22Rv1 (cell line): ENCODE results near the gene POC1A.

ENCODE experiments used
- H3K27ac ChIP-seq: fragments of 450-650 bp; 2 replicates; pipeline ENCODE4 v1.5.1; 2017
- ZFX ChIP-seq: fragments of 450-650 bp; IDR thresholded peaks from 2 replicates; pipeline ENCODE4 v1.6.1; 2017; ENCODE audit warnings: antibody characterized with exemption, borderline replicate concordance
- TF ChIP-seq, protein P1 (sequence below): fragments of 450-650 bp; IDR thresholded peaks from 2 replicates; pipeline ENCODE4 v1.5.1; 2017; ENCODE audit warnings: mild to moderate bottlenecking

POC1A gene

DNA sequence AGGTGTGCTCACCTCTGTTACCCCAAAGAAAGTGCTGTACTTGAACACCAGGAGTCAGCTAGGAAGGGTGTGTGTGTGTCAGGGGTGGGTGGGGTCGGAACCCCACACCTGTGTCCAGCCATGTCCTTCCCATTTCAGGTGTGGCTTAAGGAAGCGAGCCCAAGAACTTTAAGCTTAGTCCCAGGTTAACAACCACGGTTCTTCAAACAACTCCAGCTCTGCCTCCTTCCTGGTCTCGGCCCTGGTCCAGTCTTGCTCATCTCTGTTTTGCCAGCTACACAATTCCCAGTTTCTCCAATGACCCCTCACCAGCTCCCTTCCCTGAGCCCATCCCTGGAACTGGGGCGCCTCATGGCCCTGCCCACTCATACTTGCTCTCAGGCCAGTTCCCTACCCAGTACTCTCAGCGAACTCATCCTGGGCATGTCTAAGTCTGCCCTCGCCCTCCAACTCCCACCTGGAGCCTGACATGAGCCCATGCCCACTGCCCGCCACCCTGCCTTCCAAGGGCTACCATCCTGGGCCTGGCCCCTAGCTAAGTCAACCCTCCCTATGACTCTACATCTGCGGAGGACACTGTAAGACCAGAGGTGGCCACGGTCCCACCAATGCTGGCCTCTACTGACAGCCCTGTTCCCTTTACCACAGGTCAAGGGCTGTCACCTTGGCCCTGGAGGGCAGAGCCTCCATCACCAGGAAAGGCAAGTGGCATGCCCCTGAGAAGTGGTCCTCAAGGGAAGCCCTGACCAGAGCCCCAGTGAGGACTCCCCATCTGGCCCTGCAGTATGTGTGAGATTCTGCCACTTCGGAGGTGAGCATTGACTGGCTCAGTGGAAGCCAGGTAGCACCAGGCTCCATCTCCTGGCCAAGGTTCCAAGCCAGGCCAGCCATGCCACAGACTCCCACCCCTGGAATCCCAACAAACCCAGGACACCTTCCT, 9.2 kb downstream of the POC1A start:
- no peak for TF ChIP-seq ZFX
- TF ChIP-seq, protein P1, sequence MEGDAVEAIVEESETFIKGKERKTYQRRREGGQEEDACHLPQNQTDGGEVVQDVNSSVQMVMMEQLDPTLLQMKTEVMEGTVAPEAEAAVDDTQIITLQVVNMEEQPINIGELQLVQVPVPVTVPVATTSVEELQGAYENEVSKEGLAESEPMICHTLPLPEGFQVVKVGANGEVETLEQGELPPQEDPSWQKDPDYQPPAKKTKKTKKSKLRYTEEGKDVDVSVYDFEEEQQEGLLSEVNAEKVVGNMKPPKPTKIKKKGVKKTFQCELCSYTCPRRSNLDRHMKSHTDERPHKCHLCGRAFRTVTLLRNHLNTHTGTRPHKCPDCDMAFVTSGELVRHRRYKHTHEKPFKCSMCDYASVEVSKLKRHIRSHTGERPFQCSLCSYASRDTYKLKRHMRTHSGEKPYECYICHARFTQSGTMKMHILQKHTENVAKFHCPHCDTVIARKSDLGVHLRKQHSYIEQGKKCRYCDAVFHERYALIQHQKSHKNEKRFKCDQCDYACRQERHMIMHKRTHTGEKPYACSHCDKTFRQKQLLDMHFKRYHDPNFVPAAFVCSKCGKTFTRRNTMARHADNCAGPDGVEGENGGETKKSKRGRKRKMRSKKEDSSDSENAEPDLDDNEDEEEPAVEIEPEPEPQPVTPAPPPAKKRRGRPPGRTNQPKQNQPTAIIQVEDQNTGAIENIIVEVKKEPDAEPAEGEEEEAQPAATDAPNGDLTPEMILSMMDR: no peak
- no peak overlapping the region for H3K27ac ChIP-seq

DNA sequence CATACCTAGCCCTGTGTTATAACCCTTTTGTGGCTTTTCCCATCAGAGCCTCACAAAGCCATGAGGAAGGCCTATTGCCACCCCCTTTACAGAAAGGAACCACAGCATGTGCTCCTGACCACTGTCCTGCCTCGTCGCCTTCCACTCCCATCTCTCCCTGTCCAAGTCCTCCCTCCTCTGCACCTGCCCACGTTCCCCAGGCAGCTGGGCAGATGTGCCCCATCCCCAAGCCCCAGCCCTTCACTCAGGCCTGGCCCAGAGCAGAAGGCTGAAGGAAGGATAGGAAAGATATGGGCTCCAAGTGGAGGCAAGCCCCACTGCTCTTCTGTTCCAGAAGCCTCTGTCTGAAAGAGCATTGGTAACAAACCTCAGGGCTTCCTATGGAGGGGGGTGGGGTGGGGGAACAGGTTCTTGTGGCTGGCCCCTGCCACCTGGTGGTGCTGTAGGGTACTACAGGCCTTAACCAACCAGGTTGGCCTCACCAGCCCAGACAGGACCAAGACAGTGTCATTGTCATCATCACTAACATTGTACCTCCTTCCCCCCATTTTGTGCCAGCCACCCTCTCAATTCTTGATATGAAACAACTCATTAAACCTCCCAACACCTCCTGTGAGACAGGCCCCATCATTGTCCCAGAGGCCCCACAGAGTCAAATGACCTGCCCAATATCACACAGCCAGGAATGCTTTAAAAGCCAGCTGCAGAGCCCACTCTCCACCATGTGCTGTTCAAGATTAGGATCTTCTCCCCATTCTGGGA, 10.0 kb downstream of the POC1A start:
- no peak overlapping the region for H3K27ac ChIP-seq

DNA sequence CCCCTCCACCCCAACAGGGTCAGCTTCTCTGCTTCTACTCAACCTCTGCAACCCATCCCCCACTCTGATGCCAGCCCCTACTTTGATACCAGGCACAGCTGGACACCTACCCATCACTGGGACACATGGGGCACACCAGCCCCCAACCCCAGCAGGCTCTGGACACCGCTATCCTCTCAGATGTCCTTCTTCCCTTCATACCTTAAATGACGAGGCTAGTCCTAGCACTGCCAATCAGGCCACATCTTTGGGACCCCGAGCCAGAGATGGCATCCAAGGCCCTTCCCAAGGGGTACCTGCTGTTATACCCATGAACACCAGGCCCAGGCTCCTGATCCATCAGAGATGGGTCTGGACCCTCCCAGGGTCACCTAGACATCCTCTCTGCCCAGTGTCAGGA, 10.6 kb downstream of the POC1A start:
- TF ChIP-seq ZFX: no peak
- TF ChIP-seq, protein P1: no peak
- H3K27ac ChIP-seq: no peak overlapping the region

More for the DNA sequence above, 10.0 kb downstream of the POC1A start:
- no peak for TF ChIP-seq ZFX
- TF ChIP-seq, protein P1: peak; percentile 94

DNA sequence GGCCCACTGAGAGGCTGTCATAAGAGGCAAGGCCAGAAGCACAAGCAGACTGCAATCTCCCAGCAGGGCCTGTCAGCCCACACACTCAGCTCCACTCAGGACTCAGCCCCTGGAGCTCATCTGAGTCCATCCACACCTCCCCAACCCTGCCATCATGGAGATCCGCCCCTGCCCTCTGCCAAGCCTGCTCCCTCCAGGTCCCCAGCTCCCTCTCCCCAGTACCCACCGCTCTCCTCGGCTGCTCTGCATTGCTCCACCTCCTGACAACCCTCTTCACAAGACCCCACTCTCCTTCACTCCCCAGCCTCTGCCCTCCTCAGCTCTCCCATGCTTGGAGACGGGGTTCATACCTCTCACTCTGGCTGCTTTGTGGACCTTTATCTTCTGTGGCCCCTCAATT, 11.1 kb downstream of the POC1A start:
- no peak overlapping the region for H3K27ac ChIP-seq
- TF ChIP-seq, protein P1: no peak
- no peak for TF ChIP-seq ZFX

DNA sequence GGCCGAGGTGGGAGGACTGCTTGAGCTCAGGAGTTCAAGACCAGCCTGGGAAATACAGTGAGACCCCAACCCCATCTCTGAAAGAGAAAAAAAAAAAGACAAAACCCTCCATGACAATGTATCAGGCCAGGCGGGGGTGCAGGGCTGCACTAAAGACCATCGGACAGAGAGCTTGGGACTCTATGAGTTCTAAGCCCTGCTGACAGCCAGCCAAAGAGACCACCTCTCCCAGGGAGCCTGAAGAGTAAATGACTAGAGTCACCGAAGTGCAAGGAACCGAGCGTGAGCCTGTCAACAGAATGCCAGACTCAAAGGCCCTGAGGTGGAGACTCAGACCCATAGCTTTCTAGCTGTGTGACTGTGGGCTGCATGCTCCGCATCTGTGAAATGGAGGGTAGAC, 12.5 kb downstream of the POC1A start:
- no peak overlapping the region for H3K27ac ChIP-seq
- no peak for TF ChIP-seq ZFX
- TF ChIP-seq, protein P1: no peak

DNA sequence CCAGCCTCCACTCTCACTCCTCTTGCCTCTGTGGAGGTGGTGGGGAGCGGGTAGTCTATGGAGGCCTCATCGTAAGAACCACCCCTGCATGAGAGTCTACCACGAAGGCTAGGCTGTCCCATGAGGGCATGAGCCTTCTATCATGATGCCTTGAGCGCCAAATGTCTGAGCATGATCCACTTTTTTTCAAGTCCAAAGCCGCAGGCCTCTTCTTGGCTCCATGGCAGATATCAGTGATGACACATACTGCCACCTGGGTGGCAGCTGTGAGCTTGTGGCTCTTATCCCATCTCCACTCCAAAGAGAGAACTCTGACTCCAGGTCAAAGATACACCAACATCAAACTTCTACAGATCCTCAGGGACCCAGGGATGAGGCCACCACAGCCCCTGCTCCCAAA, 13.5 kb downstream of the POC1A start:
- TF ChIP-seq, protein P1: no peak
- TF ChIP-seq ZFX: no peak
- H3K27ac ChIP-seq: no peak overlapping the region
